Measurements from ENCODE around the gene API5.

- TF ChIP-seq CTCF (IDR thresholded peaks at IDR 0.05) (no peak), POLR2A (IDR thresholded peaks at IDR 0.05) (no peak)
These were observed 4.2 kb downstream of the API5 start for GRCh38 chr11:43315966-43316365.

Measured in Peyer's patch (tissue), 4 donors.